HG02571 (cell line): ENCODE results near the gene ACADVL.

Source experiments
- ATAC-seq: cut with Tn5 transposase; IDR thresholded peaks from one replicate; pipeline ENCODE4 v1.9.1; 2021; ENCODE audit warnings: mild to moderate bottlenecking, moderate library complexity; ENCODE audit not compliant: unreplicated experiment

The ACADVL gene

GRCh38 chr17:7250695-7251627, 31.2 kb downstream of the ACADVL start:
- ATAC-seq, result no peak

- ATAC-seq, result peak; percentile 89
Measured at GRCh38 chr17:7251661-7252175, 32.0 kb downstream of the ACADVL start, which contains the start of gene CTDNEP1. TSS of gene CTDNEP1 (minus strand) at chr17:7251734. CDS start at chr17:7251296, 438 bp downstream.

- peak; percentile 47 for ATAC-seq
Measured at GRCh38 chr17:7252176-7253043, 32.7 kb downstream of the ACADVL start, which contains the start of gene ELP5. TSS of gene ELP5 (plus strand) at chr17:7252215. CDS start at chr17:7252551, 336 bp downstream.

- ATAC-seq, result no peak
Measured at GRCh38 chr17:7253082-7253481, 33.3 kb downstream of the ACADVL start.

- no peak for ATAC-seq
Measured at GRCh38 chr17:7254511-7254910, 34.8 kb downstream of the ACADVL start.

GRCh38 chr17:7256766-7257456, 37.2 kb downstream of the ACADVL start:
- ATAC-seq, result no peak

GRCh38 chr17:7258731-7259554, 39.2 kb downstream of the ACADVL start:
- ATAC-seq, result no peak

- ATAC-seq, result no peak
Measured at GRCh38 chr17:7259555-7259889, 39.8 kb downstream of the ACADVL start.

- no peak for ATAC-seq
Measured at GRCh38 chr17:7260151-7260550, 40.4 kb downstream of the ACADVL start.

- ATAC-seq, result no peak
Measured at GRCh38 chr17:7260651-7261378, 41.1 kb downstream of the ACADVL start.

GRCh38 chr17:7261379-7262191, 41.8 kb downstream of the ACADVL start:
- ATAC-seq, result no peak

- no peak for ATAC-seq
Measured at GRCh38 chr17:7262192-7262934, 42.6 kb downstream of the ACADVL start, which contains the start of gene CLDN7. TSS of gene CLDN7 (minus strand) at chr17:7262478. CDS start at chr17:7262043, 435 bp downstream.

GRCh38 chr17:7262935-7263800, 43.4 kb downstream of the ACADVL start:
- no peak for ATAC-seq

GRCh38 chr17:7263801-7264078, 44.0 kb downstream of the ACADVL start:
- no peak for ATAC-seq

- no peak for ATAC-seq
Measured at GRCh38 chr17:7266784-7267183, 47.0 kb downstream of the ACADVL start.
